Fibroblast of the aortic adventitia (primary cell): ENCODE data around the gene SFSWAP. TPM values are rescaled to one million over a fixed set of nuclear protein-coding genes. Genes with fewer than 3 reads are reported as not detected.

Experiments
- DNase-seq: peaks from one replicate; pipeline ENCODE4 v3.0.0-alpha.2; 2010; ENCODE audit warnings: low read depth
- H3K4me3 ChIP-seq: 2 replicates; pipeline ENCODE4 v1.5.1; 2011; ENCODE audit warnings: low read depth, mild to moderate bottlenecking, control low read depth, low read length, moderate library complexity
- total RNA-seq: library from RNA; depleted of rRNA; stranded (reverse); fragments of >200 nt; gene quantifications from 2 replicates; pipeline ENCODE4 v1.2.3, GENCODE V29; 2012; ENCODE audit warnings: low replicate concordance
- TF ChIP-seq, protein P1 (sequence below): IDR thresholded peaks from 2 replicates; pipeline ENCODE4 v1.5.1; 2011; ENCODE audit warnings: mild to moderate bottlenecking, low read length, control low read depth, inconsistent platforms; ENCODE audit not compliant: insufficient read depth

The SFSWAP gene
- total RNA-seq, 1 donor = 27.0 TPM

DNA sequence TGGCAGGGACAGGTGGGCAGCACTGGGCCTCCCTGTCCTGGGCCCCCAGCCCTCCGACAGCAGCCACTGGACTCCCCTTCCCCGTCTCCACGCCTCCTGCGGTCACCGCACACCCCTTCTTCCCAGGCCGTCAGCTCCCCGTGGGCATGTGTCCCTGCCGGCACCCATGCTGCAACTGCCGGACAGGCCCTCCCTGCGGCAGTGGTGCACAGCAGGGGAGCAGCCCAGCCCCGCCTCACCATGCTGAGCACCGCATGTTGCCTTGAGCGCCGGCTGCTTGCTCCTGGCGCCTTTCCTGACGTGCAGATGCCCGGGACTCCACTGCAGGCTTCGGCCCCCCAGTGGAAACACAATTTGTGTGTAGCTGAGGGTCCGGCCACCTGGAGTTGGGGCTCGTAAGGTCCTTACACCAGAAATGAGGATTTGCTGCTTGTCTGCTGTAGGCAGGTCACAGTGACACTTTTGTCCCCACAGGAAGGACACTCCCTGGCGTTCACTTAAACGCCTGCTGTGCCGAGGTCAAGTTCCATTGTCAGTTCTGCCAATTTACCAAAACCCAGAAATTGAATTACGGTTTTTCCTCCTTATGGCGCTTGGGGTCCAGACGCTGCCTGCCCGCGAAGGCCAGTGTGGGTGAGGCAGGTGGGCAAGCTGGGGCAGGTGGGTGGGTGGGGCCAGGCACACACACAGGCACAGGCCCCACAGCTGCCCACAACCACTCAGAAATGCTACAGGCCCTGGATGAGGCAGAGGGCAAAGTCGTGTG is 89.1 kb downstream of the SFSWAP start:
- TF ChIP-seq, protein P1, sequence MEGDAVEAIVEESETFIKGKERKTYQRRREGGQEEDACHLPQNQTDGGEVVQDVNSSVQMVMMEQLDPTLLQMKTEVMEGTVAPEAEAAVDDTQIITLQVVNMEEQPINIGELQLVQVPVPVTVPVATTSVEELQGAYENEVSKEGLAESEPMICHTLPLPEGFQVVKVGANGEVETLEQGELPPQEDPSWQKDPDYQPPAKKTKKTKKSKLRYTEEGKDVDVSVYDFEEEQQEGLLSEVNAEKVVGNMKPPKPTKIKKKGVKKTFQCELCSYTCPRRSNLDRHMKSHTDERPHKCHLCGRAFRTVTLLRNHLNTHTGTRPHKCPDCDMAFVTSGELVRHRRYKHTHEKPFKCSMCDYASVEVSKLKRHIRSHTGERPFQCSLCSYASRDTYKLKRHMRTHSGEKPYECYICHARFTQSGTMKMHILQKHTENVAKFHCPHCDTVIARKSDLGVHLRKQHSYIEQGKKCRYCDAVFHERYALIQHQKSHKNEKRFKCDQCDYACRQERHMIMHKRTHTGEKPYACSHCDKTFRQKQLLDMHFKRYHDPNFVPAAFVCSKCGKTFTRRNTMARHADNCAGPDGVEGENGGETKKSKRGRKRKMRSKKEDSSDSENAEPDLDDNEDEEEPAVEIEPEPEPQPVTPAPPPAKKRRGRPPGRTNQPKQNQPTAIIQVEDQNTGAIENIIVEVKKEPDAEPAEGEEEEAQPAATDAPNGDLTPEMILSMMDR = no peak
- DNase-seq = no peak
- no peak overlapping the region for H3K4me3 ChIP-seq

DNA sequence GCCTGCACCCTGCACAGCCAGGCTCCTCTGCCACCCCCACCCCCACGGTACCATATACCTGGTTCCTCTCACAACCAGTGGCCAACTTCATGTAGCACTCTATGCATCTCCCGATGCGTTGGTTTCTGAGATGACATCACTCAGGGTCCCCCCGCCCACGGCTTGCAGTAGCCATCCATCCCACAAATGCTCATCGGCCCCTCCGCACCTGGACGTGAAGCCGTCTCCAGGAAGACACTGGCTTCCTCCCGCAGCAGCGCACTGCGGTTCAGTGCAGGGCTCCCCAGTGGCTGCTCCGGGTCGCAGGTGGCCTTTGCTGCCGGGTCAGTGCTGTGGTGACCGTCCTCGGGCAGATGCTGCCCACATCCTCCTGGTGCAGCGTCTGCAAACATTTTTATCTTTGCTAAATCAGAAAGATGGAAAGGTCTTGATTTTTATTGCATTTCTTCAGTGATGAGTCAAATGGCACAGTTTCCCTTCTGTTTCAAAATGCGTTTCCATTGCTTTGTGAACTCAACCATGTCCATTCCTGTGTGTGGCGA is 89.8 kb downstream of the SFSWAP start:
- no peak for DNase-seq
- TF ChIP-seq, protein P1 = no peak
- H3K4me3 ChIP-seq = no peak overlapping the region

GRCh38 chr12:131801254-131801866 is 90.5 kb downstream of the SFSWAP start:
- no peak overlapping the region for H3K4me3 ChIP-seq
- TF ChIP-seq, protein P1 = no peak

GRCh38 chr12:131803961-131804521 is 93.2 kb downstream of the SFSWAP start:
- TF ChIP-seq, protein P1 = no peak
- H3K4me3 ChIP-seq = peak overlapping the region; percentile 40
- DNase-seq = peak; percentile 76

More at GRCh38 chr12:131801254-131801866, 90.5 kb downstream of the SFSWAP start:
- DNase-seq = no peak

GRCh38 chr12:131805421-131805820 is 94.5 kb downstream of the SFSWAP start:
- TF ChIP-seq, protein P1 = no peak
- DNase-seq = no peak
- H3K4me3 ChIP-seq = no peak overlapping the region

- DNase-seq = no peak
- no peak overlapping the region for H3K4me3 ChIP-seq
- TF ChIP-seq, protein P1 = no peak
Observed at GRCh38 chr12:131806674-131807073, 95.8 kb downstream of the SFSWAP start.
